WTC11 (cell line): ENCODE results near the gene MYH9.

ENCODE experiments used
- CTCF ChIP-seq: fragments of 200-600 bp; IDR thresholded peaks from 2 replicates; pipeline ENCODE4 v1.8.0; 2022; ENCODE audit warnings: antibody characterized with exemption
- SOX15 ChIP-seq: fragments of 250-450 bp; sonication (Bioruptor Pico); IDR thresholded peaks from 2 replicates; pipeline ENCODE4 v1.9.0; 2021; ENCODE audit warnings: mild to moderate bottlenecking
- SP1 ChIP-seq: sonication (generic); formaldehyde crosslinking; conservative IDR thresholded peaks from 2 replicates; pipeline ENCODE4 v1.8.1; 2022; ENCODE audit warnings: missing genetic modification reagents
- TP53 ChIP-seq: sonication (generic); formaldehyde crosslinking; IDR thresholded peaks from 2 replicates; pipeline ENCODE4 v1.8.1; 2023; ENCODE audit warnings: mild to moderate bottlenecking, missing genetic modification reagents
- TF ChIP-seq, protein P1 (sequence below): sonication (generic); formaldehyde crosslinking; IDR thresholded peaks from 2 replicates; pipeline ENCODE4 v1.8.1; 2023; ENCODE audit warnings: mild to moderate bottlenecking, missing genetic modification reagents, borderline replicate concordance

DNA sequence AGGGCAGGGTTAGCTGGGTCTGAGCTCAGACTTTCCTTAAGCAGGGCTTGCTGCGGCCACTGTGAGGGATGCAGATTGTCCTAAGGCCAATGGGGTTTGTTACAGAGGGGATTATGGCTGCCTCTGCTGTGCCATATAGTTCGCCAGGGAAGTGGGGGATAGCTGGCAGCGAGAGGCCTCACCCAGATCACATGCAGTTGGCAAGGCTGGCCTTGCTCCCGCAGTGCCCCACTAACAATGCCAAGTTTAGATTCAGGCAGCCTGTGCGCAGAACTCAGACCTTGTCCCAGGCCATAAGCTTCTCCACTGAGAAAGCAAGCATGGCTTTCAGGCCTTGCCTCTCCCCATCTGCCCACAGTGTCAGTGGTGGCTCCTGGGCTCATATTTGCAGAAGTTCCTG, 143.8 kb downstream of the MYH9 start:
- TF ChIP-seq CTCF (no peak), TP53 (no peak), SP1 (CRISPR knock-in tag) (no peak), SOX15 (CRISPR knock-in tag) (no peak)
- TF ChIP-seq, protein P1, sequence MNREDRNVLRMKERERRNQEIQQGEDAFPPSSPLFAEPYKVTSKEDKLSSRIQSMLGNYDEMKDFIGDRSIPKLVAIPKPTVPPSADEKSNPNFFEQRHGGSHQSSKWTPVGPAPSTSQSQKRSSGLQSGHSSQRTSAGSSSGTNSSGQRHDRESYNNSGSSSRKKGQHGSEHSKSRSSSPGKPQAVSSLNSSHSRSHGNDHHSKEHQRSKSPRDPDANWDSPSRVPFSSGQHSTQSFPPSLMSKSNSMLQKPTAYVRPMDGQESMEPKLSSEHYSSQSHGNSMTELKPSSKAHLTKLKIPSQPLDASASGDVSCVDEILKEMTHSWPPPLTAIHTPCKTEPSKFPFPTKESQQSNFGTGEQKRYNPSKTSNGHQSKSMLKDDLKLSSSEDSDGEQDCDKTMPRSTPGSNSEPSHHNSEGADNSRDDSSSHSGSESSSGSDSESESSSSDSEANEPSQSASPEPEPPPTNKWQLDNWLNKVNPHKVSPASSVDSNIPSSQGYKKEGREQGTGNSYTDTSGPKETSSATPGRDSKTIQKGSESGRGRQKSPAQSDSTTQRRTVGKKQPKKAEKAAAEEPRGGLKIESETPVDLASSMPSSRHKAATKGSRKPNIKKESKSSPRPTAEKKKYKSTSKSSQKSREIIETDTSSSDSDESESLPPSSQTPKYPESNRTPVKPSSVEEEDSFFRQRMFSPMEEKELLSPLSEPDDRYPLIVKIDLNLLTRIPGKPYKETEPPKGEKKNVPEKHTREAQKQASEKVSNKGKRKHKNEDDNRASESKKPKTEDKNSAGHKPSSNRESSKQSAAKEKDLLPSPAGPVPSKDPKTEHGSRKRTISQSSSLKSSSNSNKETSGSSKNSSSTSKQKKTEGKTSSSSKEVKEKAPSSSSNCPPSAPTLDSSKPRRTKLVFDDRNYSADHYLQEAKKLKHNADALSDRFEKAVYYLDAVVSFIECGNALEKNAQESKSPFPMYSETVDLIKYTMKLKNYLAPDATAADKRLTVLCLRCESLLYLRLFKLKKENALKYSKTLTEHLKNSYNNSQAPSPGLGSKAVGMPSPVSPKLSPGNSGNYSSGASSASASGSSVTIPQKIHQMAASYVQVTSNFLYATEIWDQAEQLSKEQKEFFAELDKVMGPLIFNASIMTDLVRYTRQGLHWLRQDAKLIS, result no peak
